Measurements from ENCODE around the gene TMEM52B.
"Not testable (repeated sequence)": the region's sequence is repeated elsewhere in the genome, so short reads cannot be mapped to it uniquely, and the experiment has no call there.

The TMEM52B gene

DNA sequence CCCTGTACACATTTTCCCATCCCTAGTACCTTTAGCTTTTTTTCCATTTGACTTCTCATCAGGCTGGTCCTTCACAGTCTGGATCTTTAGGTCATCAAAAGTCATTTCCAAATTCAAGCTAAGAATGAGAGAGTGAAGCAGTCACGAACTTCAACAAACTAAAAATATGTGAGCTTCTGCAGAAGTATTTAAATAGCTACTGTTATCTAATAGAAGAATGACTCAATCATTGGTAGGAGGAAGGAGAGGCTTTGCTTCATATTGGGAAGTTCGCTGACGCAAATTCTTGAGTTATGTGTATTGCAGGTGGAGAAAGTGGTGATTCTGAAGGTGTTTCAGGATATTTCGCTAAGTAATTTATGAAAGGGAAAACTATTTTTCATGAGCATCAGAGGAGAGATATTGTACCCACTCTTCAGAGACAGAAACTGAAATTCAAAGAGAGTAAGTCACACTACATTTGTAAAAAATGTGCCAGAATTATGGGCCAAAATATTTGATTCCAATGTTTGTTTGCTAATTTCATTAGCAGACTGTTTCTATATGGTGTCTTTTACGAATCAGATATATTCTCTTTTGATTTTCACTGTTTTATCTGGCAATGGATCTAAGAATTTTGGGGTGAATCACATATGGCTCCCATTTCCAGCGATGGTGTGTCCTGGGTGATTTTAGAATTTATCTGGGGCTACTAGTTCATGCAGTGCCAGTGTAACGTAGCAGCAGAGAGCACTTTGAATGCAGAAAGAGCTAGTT, 6.7 kb upstream of the TMEM52B start, which contains the start of gene OLR1:
OLR1 (minus strand) TSS at position 160 of the 756 bp plus-strand sequence; CDS start at position 105, 55 bp downstream.
- DNase-seq = no peak

- DNase-seq = no peak
Observed at GRCh38 chr12:10174986-10175614, 3.7 kb upstream of the TMEM52B start.

DNA sequence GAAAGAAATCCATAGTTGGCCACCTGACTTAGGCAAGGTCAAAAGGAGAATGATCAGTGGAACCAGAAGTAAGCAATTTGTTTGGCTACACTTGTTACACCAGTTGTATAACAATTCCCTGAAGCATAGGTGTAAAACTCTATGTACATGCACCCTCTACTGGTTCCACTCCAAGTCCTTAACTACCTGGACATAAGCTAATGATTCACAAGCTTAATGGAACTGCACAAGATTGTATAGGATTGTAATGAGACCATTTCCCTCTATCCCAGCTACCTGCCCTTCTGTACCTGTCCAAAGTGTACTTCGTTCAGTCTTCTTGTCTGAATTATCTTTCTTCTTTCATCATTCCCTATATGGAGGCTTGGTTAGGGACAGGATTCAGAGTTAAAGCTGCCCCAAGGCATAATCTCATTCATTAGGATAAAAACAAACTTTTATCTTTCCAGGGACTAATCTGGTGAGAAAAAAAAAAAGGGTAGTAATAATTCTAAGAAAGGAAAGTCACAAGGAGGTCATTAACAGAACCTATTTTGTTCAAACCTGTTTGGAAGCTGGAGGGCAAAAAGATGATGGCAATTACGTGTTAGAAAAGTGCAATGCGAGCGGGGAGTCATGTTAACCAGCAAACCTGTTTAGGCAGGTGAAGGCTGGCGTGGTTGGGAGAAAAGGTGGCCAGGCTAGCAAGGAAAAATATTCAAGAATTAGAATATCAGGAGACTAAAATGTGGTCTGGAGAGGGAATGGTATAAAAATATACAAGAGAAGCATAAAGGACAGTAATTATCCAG, 2.8 kb upstream of the TMEM52B start:
- DNase-seq = no peak

DNA sequence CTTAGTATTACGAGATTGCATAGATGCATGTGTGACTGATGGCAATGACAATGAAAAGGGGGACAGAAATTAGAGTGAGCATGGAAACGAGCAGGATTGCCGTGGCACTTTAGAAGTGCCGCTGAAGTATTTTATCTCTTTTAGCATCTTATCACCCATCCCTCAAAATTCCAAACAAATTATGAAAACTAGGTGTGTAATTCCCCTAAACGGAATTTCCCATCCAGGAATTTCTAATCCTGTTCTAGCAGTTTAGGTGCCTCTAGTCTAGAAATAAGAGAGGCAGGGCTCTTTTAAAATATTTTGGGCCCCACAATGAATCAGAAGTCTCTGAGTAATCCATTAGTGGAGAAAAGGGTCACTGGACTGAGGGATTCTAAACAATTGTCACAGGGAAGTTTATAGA, 947 bp downstream of the TMEM52B start:
- no peak for DNase-seq

DNA sequence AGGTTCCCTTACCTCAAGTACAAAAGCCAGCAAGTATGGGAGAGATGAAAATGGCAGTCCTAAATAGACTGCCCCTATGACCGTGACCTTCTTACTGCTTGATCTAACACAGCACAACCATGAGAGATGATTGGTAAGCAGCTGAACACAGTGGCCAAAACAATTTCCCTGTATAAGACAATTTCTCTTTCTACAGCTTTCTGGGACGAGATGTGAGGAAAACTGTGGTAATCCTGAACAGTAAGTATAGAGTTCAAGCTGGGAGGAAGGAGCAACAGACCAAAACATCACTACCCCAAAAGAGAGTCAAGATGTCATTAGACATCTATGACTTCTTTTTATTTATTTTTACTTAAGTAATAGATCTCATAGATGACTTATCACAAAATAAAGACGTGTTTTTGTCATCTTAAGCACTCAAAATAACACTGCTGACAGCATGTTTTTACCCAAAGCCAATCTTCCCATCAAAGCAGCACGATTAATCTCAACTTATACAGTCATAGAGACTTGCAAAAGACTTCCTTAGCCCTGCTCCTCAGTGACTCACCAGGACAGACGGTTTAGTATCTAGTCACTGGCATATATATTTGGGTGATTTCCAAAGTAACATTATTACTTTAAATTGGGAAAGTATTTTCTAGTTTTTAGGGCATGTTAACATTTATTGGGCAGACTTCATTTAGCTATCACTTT, 3.7 kb downstream of the TMEM52B start:
- peak in 1 of 2 donors; percentile 53 for DNase-seq

DNA sequence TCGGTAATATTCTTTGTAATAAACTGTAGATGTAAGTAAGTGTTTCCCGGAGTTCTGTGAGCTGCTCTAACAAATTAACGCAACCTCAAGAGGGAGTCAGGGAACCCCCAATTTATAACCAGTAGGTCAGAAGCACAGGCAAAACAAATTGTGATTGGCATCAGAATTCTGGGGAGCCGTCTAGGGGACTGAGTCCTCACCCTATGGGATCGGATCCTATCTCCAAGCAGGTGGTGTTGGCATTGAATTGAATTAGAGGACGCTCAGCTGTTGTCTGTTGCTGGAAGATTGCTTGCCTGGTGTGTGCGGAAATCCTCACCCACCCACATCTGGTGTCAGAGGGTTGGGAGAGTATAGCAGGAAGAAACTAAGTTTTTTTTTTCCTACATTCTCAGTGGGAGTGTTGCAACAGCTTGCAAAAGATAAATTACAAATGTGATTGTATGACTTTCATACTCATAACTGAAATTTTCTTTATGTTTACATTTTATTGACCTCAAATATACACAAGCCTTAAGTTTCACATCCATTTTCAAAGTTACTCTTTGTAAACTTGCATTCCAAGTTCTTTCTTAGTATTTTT, 5.5 kb downstream of the TMEM52B start:
- peak in 1 of 2 donors; percentile 37 for DNase-seq

DNA sequence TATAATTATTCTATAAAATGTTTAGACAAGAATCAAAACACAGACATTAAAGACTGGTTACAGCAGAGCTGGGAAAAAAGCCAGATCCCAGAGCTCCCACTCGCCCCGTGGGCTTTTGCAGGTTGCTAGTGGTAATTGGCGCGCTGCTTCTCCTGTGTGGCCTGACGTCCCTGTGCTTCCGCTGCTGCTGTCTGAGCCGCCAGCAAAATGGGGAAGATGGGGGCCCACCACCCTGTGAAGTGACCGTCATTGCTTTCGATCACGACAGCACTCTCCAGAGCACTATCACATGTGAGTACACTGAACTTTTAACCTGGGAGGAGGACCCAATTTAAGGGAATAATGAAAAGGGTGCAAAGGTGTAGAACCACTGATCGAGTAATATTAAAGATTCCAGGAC, 7.5 kb downstream of the TMEM52B start:
- peak; percentile 30 to 76 for DNase-seq

- DNase-seq = not testable (repeated sequence)
Observed at GRCh38 chr12:10186958-10187357, 8.1 kb downstream of the TMEM52B start.

GRCh38 chr12:10189653-10190052, 10.8 kb downstream of the TMEM52B start:
- no peak for DNase-seq

DNA sequence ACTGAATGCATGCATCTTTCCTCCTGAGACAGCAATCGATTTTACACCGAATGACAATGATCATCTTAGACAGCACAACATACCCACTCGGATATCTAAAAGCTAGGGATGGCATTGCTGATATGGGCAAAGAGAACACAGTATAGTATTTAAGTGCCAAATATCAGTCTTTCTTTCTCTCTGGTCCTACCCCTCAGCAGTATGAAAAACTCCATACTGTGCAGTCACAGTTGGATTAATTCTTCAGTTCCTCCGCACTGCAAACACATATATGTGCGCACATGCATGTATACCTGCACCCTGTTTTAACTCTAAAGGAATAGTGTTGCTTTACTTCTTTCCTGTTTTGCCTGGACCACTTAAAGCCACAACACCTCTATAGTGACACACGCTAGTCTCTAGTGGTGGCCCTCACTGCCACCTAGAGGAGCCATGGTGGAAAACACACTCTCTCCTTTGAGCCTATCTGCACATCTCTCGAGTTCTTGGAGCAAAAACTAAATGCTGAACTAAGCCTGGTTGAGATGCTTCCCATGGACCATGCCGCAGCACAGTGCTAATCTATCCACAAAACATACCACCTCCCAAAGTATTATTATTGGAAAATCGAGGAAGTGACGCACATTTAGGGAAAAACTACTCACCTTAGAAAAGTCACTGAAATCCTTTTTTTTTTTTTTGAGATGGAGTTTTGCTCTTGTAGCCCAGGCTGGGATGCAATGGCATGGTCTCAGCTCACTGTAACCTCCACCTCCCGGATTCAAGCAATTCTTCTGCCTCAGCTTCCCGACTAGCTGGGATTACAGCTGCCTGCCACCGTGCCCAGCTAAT, 11.9 kb downstream of the TMEM52B start:
- peak; percentile 66 to 68 for DNase-seq

GRCh38 chr12:10191865-10192264, 13.0 kb downstream of the TMEM52B start:
- no peak for DNase-seq

GRCh38 chr12:10194160-10194670, 15.4 kb downstream of the TMEM52B start:
- no peak for DNase-seq

DNA sequence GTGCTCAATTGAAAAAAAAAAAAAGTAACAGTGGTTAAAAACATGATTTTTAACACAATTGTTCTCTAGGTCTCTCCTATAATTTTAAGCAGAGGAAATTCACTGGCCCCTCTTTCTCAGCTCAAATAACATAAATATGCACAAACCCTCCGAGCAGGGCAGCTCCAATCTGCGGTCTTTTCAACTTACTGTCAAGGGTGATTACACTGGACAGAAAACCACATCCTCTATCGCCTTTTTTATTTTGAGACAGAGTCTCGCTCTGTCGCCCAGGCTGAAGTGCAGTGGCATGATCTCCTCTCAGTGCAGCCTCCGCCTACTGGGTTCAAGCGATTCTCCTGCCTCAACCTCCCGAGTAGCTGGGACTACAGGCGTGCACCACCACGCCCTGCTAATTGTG, 17.4 kb downstream of the TMEM52B start:
- DNase-seq = no peak

DNA sequence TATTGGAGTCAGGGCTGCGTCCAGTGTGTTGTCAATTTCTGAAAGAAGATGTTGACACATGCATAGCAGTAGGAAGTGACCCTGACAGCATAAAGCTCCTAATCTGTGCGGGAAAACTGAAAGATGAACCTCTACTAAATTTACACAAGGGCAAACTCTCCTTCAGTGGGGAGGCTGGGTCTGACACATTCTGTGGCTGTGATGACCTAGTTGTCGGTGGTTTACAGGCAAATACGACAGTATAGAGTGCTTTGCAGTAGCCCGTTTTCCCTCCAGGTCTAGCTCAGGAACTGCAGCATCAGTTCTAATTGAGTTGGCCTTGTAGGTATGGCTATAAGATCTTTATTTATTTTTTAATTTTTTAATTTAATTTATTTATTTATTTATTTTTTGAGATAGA, 19.0 kb downstream of the TMEM52B start:
- DNase-seq = no peak

GRCh38 chr12:10204495-10204894, 25.7 kb downstream of the TMEM52B start:
- not testable (repeated sequence) for DNase-seq

- DNase-seq = no peak
Observed at GRCh38 chr12:10205220-10205807, 26.5 kb downstream of the TMEM52B start.

GRCh38 chr12:10207136-10207535, 28.3 kb downstream of the TMEM52B start:
- no peak for DNase-seq

- DNase-seq = no peak
Observed at GRCh38 chr12:10210225-10210624, 31.4 kb downstream of the TMEM52B start.

- DNase-seq = no peak
Observed at GRCh38 chr12:10211101-10211939, 32.5 kb downstream of the TMEM52B start.

All from CD4-positive, alpha-beta T cell treated with Interferon alpha-2 for 1 hour (primary cell).